GM21786 (cell line): ENCODE data around the gene ERN1.

Experiments
- ATAC-seq: cut with Tn5 transposase; IDR thresholded peaks from one replicate; pipeline ENCODE4 v1.9.1; 2021; ENCODE audit not compliant: unreplicated experiment

ERN1 gene

GRCh38 chr17:64037180-64037579 lies 92.8 kb downstream of the ERN1 start:
- no peak for ATAC-seq

- ATAC-seq: no peak
Measured at GRCh38 chr17:64036198-64036922, 93.6 kb downstream of the ERN1 start.

- no peak for ATAC-seq
Measured at GRCh38 chr17:64032081-64032480, 97.9 kb downstream of the ERN1 start.

GRCh38 chr17:64028874-64029464 lies 101.0 kb downstream of the ERN1 start:
- ATAC-seq: no peak

GRCh38 chr17:64025732-64026294 lies 104.1 kb downstream of the ERN1 start:
- no peak for ATAC-seq

GRCh38 chr17:64024781-64025731 lies 104.9 kb downstream of the ERN1 start:
- no peak for ATAC-seq

- ATAC-seq: no peak
Measured at GRCh38 chr17:64024215-64024654, 105.7 kb downstream of the ERN1 start.

GRCh38 chr17:64022611-64023063 lies 107.3 kb downstream of the ERN1 start:
- ATAC-seq: no peak

GRCh38 chr17:64020056-64020766 lies 109.7 kb downstream of the ERN1 start, which contains the start of gene ICAM2:
Gene ICAM2 (minus strand): TSS chr17:64020633. CDS start chr17:64006691, 13,942 bp downstream.
- ATAC-seq: peak; percentile 54

- peak; percentile 17 for ATAC-seq
Measured at GRCh38 chr17:64019551-64019961, 110.4 kb downstream of the ERN1 start.

GRCh38 chr17:64017381-64017980 lies 112.5 kb downstream of the ERN1 start:
- no peak for ATAC-seq

- ATAC-seq: no peak
Measured at GRCh38 chr17:64016974-64017373, 113.0 kb downstream of the ERN1 start.

GRCh38 chr17:64016231-64016784 lies 113.6 kb downstream of the ERN1 start:
- ATAC-seq: no peak

GRCh38 chr17:64015447-64015846 lies 114.5 kb downstream of the ERN1 start:
- no peak for ATAC-seq

- no peak for ATAC-seq
Measured at GRCh38 chr17:64009571-64010402, 120.2 kb downstream of the ERN1 start.

GRCh38 chr17:64008830-64009229 lies 121.1 kb downstream of the ERN1 start:
- no peak for ATAC-seq

GRCh38 chr17:64008346-64008745 lies 121.6 kb downstream of the ERN1 start:
- ATAC-seq: no peak

GRCh38 chr17:64007838-64008282 lies 122.1 kb downstream of the ERN1 start:
- ATAC-seq: no peak
